GM18511 (cell line): ENCODE results near the gene AQP12B.
"Not testable (repeated sequence)": the region's sequence is repeated elsewhere in the genome, so short reads cannot be mapped to it uniquely, and the experiment has no call there.

Experiments used
- ATAC-seq: cut with Tn5 transposase; IDR thresholded peaks from one replicate; pipeline ENCODE4 v1.9.1; 2021; ENCODE audit warnings: mild to moderate bottlenecking, moderate library complexity; ENCODE audit not compliant: unreplicated experiment

AQP12B gene

GRCh38 chr2:240701736-240702639 is 19.3 kb upstream of the AQP12B start:
- ATAC-seq, result no peak

- no peak for ATAC-seq
These were observed 18.5 kb upstream of the AQP12B start for GRCh38 chr2:240701091-240701735.

- not testable (repeated sequence) for ATAC-seq
These were observed 17.9 kb upstream of the AQP12B start for GRCh38 chr2:240700616-240701015.

GRCh38 chr2:240699835-240700234 is 17.1 kb upstream of the AQP12B start:
- ATAC-seq, result not testable (repeated sequence)

- ATAC-seq, result not testable (repeated sequence)
These were observed 16.3 kb upstream of the AQP12B start for GRCh38 chr2:240698852-240699561.

- ATAC-seq, result not testable (repeated sequence)
These were observed 13.8 kb upstream of the AQP12B start for GRCh38 chr2:240696469-240696868.

GRCh38 chr2:240695593-240695992 is 12.9 kb upstream of the AQP12B start:
- ATAC-seq, result not testable (repeated sequence)

- not testable (repeated sequence) for ATAC-seq
These were observed 11.6 kb upstream of the AQP12B start for GRCh38 chr2:240694304-240694703.

GRCh38 chr2:240692583-240693561 is 10.2 kb upstream of the AQP12B start:
- ATAC-seq, result not testable (repeated sequence)

- ATAC-seq, result not testable (repeated sequence)
These were observed 9.1 kb upstream of the AQP12B start, which contains the start of gene AQP12A for GRCh38 chr2:240691631-240692420. Gene AQP12A (plus strand): TSS chr2:240691866. CDS start chr2:240691914, 48 bp downstream.

- not testable (repeated sequence) for ATAC-seq
These were observed 8.4 kb upstream of the AQP12B start for GRCh38 chr2:240691075-240691427.

GRCh38 chr2:240690421-240691074 is 7.9 kb upstream of the AQP12B start:
- not testable (repeated sequence) for ATAC-seq

- no peak for ATAC-seq
These were observed 7.3 kb upstream of the AQP12B start for GRCh38 chr2:240689975-240690374.

- ATAC-seq, result no peak
These were observed 5.9 kb upstream of the AQP12B start for GRCh38 chr2:240688553-240688919.

- no peak for ATAC-seq
These were observed 5.3 kb upstream of the AQP12B start for GRCh38 chr2:240687741-240688552.

GRCh38 chr2:240687045-240687740 is 4.5 kb upstream of the AQP12B start:
- ATAC-seq, result no peak

GRCh38 chr2:240686460-240686859 is 3.8 kb upstream of the AQP12B start:
- no peak for ATAC-seq
